IPS DF 4.7 (cell line): Measurements from ENCODE around the gene ZKSCAN1.
A peak's percentile ranks its signal among the peaks of the same experiment; 100 is the strongest.

Experiments
- DNase-seq: peaks from one replicate; pipeline ENCODE4 v3.0.0-alpha.2; 2013; ENCODE audit warnings: low spot score; ENCODE audit errors: extremely low read depth

The ZKSCAN1 gene

GRCh38 chr7:100035876-100036275 lies 20.5 kb downstream of the ZKSCAN1 start:
- DNase-seq = no peak

- DNase-seq = no peak
Observed at GRCh38 chr7:100038326-100038725, 22.9 kb downstream of the ZKSCAN1 start.

GRCh38 chr7:100040575-100040974 lies 25.2 kb downstream of the ZKSCAN1 start:
- DNase-seq = no peak

- DNase-seq = no peak
Observed at GRCh38 chr7:100044718-100045117, 29.3 kb downstream of the ZKSCAN1 start.

GRCh38 chr7:100048680-100049079 lies 33.3 kb downstream of the ZKSCAN1 start:
- DNase-seq = no peak

GRCh38 chr7:100049441-100050291 lies 34.3 kb downstream of the ZKSCAN1 start, which contains the start of gene ZSCAN21:
ZSCAN21 (plus strand) TSS chr7:100049774; CDS start chr7:100057007, 7,233 bp downstream.
- DNase-seq = peak; percentile 49

GRCh38 chr7:100051611-100052010 lies 36.2 kb downstream of the ZKSCAN1 start:
- no peak for DNase-seq

GRCh38 chr7:100053215-100053614 lies 37.8 kb downstream of the ZKSCAN1 start:
- no peak for DNase-seq

- no peak for DNase-seq
Observed at GRCh38 chr7:100057006-100057405, 41.6 kb downstream of the ZKSCAN1 start.

GRCh38 chr7:100059251-100059739 lies 43.9 kb downstream of the ZKSCAN1 start:
- DNase-seq = no peak

- no peak for DNase-seq
Observed at GRCh38 chr7:100061518-100062193, 46.3 kb downstream of the ZKSCAN1 start.

- no peak for DNase-seq
Observed at GRCh38 chr7:100063376-100063775, 48.0 kb downstream of the ZKSCAN1 start.

GRCh38 chr7:100064162-100064561 lies 48.8 kb downstream of the ZKSCAN1 start:
- no peak for DNase-seq

- DNase-seq = no peak
Observed at GRCh38 chr7:100065452-100066186, 50.2 kb downstream of the ZKSCAN1 start.

- DNase-seq = no peak
Observed at GRCh38 chr7:100066953-100067352, 51.6 kb downstream of the ZKSCAN1 start.

- no peak for DNase-seq
Observed at GRCh38 chr7:100069991-100070390, 54.6 kb downstream of the ZKSCAN1 start.

- DNase-seq = no peak
Observed at GRCh38 chr7:100071018-100071723, 55.8 kb downstream of the ZKSCAN1 start.

- no peak for DNase-seq
Observed at GRCh38 chr7:100072462-100072861, 57.1 kb downstream of the ZKSCAN1 start.

GRCh38 chr7:100074841-100075240 lies 59.4 kb downstream of the ZKSCAN1 start:
- DNase-seq = no peak

GRCh38 chr7:100075418-100075817 lies 60.0 kb downstream of the ZKSCAN1 start:
- no peak for DNase-seq

- no peak for DNase-seq
Observed at GRCh38 chr7:100077205-100077604, 61.8 kb downstream of the ZKSCAN1 start.
